ENCODE measurements around the gene BRINP1. TPM values are rescaled to one million over a fixed set of nuclear protein-coding genes. Genes with fewer than 3 reads are reported as not detected.

The BRINP1 gene
- total and polyA plus RNA-seq, 2 experiments from 2014 or later = 0.64 to 1.3 TPM

DNA sequence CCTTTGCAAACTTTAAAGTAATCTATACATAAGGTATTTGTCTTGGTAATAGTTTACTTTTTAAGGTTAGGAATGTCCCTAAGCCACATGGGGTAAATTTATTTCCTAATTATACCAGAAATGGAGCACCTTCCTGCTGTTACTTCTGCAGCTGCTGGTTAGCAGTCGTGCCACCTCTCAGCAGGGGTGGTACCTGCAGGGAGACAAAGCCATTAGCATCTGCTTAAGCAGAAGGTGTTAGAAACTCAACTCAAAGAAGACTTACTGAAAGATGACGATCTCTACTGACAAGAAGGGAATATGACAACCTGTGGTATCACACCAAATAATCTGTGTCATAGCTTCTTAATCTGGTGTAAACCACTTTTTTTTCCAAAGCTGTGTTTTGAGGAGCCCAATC lies 173.7 kb downstream of the BRINP1 start:
- H2AFZ ChIP-seq = no peak overlapping the region
- H3K36me3 ChIP-seq (replicated peaks; ENCODE audit: insufficient read depth, low read depth) = no peaks in the 10 kb centered on the region
- no peak for DNase-seq (ENCODE audit: low spot score)
- no peaks in the 10 kb centered on the region for H3K9me2 ChIP-seq (replicated peaks; ENCODE audit: insufficient read depth)
- H3K4me3 ChIP-seq = no peak overlapping the region
- TF ChIP-seq, protein P1, sequence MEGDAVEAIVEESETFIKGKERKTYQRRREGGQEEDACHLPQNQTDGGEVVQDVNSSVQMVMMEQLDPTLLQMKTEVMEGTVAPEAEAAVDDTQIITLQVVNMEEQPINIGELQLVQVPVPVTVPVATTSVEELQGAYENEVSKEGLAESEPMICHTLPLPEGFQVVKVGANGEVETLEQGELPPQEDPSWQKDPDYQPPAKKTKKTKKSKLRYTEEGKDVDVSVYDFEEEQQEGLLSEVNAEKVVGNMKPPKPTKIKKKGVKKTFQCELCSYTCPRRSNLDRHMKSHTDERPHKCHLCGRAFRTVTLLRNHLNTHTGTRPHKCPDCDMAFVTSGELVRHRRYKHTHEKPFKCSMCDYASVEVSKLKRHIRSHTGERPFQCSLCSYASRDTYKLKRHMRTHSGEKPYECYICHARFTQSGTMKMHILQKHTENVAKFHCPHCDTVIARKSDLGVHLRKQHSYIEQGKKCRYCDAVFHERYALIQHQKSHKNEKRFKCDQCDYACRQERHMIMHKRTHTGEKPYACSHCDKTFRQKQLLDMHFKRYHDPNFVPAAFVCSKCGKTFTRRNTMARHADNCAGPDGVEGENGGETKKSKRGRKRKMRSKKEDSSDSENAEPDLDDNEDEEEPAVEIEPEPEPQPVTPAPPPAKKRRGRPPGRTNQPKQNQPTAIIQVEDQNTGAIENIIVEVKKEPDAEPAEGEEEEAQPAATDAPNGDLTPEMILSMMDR (IDR thresholded peaks at IDR 0.05; ENCODE audit: poor library complexity) = no peak
- TF ChIP-seq EZH2phosphoT487 (IDR thresholded peaks at IDR 0.05; ENCODE audit: low read depth, severe bottlenecking, unreplicated experiment) = no peak
- no peak for TF ChIP-seq EZH2 (IDR thresholded peaks at IDR 0.05; ENCODE audit: borderline replicate concordance)
- H3K4me1 ChIP-seq (ENCODE audit: insufficient read depth) = no peaks in the 10 kb centered on the region
- H3K4me2 ChIP-seq = no peak overlapping the region
- WGBS (ENCODE audit: low lambda C conversion rate, missing lambda C conversion rate) = 34% methylated on average over 2 of the region's 2 CpGs
- H3K9me3 ChIP-seq (ENCODE audit: low read depth) = no peaks in the 10 kb centered on the region
- H3K79me2 ChIP-seq = no peaks in the 10 kb centered on the region
- H3K27me3 ChIP-seq = no peaks in the 10 kb centered on the region
- no peaks in the 10 kb centered on the region for H4K20me1 ChIP-seq (ENCODE audit: insufficient read depth, poor library complexity, severe bottlenecking)
- no peak overlapping the region for H3K27ac ChIP-seq

DNA sequence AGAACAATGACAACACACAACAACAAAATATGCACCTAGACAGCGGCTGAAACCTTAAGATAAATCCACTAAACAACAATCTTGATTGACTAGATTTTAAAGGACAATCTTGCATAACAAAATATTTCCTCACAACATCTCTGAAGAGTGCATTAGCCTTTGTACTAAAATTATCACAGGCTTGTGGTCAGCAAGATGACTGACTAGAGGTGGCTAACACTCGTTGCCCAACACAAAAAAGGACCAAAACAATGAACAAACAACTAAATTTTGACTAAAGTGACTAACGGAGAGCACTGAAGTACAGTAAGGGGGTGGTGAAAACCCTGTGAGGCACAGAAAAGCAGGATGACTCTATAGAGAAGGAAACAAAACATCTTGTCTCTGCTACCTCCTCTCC lies 183.9 kb downstream of the BRINP1 start:
- no peaks in the 10 kb centered on the region for H3K9me2 ChIP-seq (replicated peaks; ENCODE audit: insufficient read depth)
- H2AFZ ChIP-seq = no peak overlapping the region
- no peak overlapping the region for H3K4me2 ChIP-seq
- H4K20me1 ChIP-seq (ENCODE audit: insufficient read depth, poor library complexity, severe bottlenecking) = no peaks in the 10 kb centered on the region
- no peak overlapping the region for H3K27ac ChIP-seq
- no peaks in the 10 kb centered on the region for H3K36me3 ChIP-seq (replicated peaks; ENCODE audit: insufficient read depth, low read depth)
- no peaks in the 10 kb centered on the region for H3K27me3 ChIP-seq
- H3K9me3 ChIP-seq (ENCODE audit: low read depth) = no peaks in the 10 kb centered on the region
- WGBS (ENCODE audit: low lambda C conversion rate, missing lambda C conversion rate) = 66% methylated on average over 3 of the region's 3 CpGs
- no peaks in the 10 kb centered on the region for H3K79me2 ChIP-seq
- DNase-seq (ENCODE audit: low spot score) = no peak
- no peaks in the 10 kb centered on the region for H3K4me1 ChIP-seq (ENCODE audit: insufficient read depth)
- TF ChIP-seq EZH2phosphoT487 (IDR thresholded peaks at IDR 0.05; ENCODE audit: low read depth, severe bottlenecking, unreplicated experiment) (no peak), EZH2 (IDR thresholded peaks at IDR 0.05; ENCODE audit: borderline replicate concordance) (no peak)
- TF ChIP-seq, protein P1 (IDR thresholded peaks at IDR 0.05; ENCODE audit: poor library complexity) = no peak
- no peak overlapping the region for H3K4me3 ChIP-seq

- Histone ChIP-seq H2AFZ (no peak overlapping the region), H3K4me3 (no peak overlapping the region), H3K9me3 (ENCODE audit: low read depth) (no peaks in the 10 kb centered on the region), H3K4me1 (ENCODE audit: insufficient read depth) (no peaks in the 10 kb centered on the region), H3K27me3 (no peaks in the 10 kb centered on the region), H3K79me2 (no peaks in the 10 kb centered on the region), H3K4me2 (no peak overlapping the region), H3K27ac (no peak overlapping the region), H3K9me2 (replicated peaks; ENCODE audit: insufficient read depth) (no peaks in the 10 kb centered on the region), H4K20me1 (ENCODE audit: insufficient read depth, poor library complexity, severe bottlenecking) (no peaks in the 10 kb centered on the region), H3K36me3 (replicated peaks; ENCODE audit: insufficient read depth, low read depth) (no peaks in the 10 kb centered on the region)
- TF ChIP-seq, protein P1 (IDR thresholded peaks at IDR 0.05; ENCODE audit: poor library complexity) = no peak
- no peak for TF ChIP-seq EZH2 (IDR thresholded peaks at IDR 0.05; ENCODE audit: borderline replicate concordance)
- TF ChIP-seq EZH2phosphoT487 (IDR thresholded peaks at IDR 0.05; ENCODE audit: low read depth, severe bottlenecking, unreplicated experiment) = no peak
- no peak for DNase-seq (ENCODE audit: low spot score)
- WGBS (ENCODE audit: low lambda C conversion rate, missing lambda C conversion rate) = 81% methylated on average over 3 of the region's 3 CpGs
These were observed 184.8 kb downstream of the BRINP1 start for GRCh38 chr9:119184265-119184936.
